HG02981 (cell line): ENCODE results near the gene CYTH3.
"Not testable (repeated sequence)": the region's sequence is repeated elsewhere in the genome, so short reads cannot be mapped to it uniquely, and the experiment has no call there.

ENCODE experiments used
- ATAC-seq: cut with Tn5 transposase; IDR thresholded peaks from one replicate; pipeline ENCODE4 v1.9.1; 2021; ENCODE audit warnings: mild to moderate bottlenecking, moderate library complexity; ENCODE audit not compliant: unreplicated experiment

CYTH3 gene

GRCh38 chr7:6283391-6284054 is 11.1 kb upstream of the CYTH3 start:
- ATAC-seq: not testable (repeated sequence)

DNA sequence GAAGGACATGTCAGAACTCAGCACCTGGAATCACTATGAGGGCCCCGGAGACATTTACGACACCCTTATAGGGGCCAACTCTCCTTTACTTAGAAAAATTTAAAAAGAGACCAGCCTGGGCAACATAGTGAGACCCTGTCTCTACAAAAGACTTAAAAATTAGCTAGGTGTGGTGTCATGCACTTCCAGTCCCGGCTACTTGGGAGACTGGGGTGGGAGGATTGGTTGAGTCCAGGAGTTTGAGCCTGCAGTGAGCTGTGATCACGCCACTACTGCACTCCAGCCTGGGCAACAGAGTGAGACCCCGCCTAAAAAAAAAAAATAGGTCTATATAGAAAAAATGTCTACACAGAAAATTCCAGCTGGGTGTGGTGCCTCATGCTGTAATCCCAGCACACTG is 7.5 kb upstream of the CYTH3 start:
- ATAC-seq: no peak

DNA sequence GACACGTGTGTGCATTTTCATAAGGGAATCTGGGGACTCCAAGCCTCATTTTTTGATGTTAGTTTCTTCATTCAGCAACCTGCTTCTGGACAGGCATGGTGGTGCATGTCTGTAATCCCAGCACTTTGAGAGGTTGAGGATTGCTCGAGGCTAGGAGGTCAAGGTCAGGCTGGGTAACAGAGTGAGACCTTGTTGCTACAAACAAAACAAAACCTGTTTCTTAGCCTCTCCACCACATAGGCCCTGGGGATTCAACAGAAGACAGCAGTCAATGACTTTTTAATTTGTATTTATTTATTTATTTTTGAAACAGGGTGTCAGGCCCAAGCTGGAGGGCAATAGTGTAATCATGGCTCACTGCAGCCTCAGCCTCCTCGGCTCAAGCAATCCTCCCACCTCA is 6.9 kb upstream of the CYTH3 start:
- ATAC-seq: no peak

GRCh38 chr7:6278749-6279310 is 6.4 kb upstream of the CYTH3 start:
- no peak for ATAC-seq

DNA sequence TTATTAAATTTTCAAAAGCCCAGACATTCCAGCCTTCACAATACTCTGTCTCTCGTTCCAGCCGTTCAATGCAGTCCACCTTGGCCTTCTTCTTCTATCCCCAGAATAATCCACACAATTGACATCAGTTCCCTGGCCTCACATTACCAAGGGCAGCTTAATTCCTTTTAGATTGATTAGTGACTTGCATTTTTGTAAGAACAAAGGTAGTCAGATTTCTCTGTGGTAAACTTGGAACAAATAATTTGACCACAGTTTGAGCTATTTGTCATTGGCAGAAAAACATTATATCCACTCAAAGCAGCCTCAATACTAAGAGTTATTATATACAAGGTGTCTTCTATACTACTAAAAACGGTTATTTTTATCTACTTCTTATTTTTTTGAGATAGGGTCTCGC is 5.1 kb upstream of the CYTH3 start:
- ATAC-seq: no peak

DNA sequence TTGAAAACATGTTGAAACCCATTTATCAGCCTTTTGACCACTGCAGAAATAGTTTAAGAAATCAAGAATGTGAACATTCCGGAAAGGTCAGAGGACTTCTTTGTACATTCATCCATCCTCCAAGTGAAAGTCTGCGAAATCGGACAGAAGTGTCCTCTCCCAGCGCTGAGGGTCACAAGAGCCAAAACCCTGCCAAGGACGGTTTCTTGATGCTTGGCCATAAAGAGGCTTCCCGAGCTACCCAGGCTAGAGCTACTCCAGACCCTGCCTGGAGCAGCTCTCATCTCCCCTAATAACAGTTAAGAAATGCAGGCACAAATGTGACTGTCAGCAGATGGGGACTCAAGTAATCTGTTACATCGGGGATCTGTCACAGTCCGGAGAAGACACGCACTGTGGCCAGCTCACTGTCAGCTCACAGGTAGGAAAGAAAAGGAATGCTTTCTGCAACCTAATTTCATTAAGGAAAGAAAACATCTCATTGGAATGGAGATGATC is 4.5 kb upstream of the CYTH3 start:
- no peak for ATAC-seq

- ATAC-seq: no peak
Observed at GRCh38 chr7:6274743-6275142, 2.3 kb upstream of the CYTH3 start.

GRCh38 chr7:6273917-6274630 is 1.6 kb upstream of the CYTH3 start:
- ATAC-seq: no peak

GRCh38 chr7:6273380-6273837 is 985 bp upstream of the CYTH3 start:
- ATAC-seq: no peak

- ATAC-seq: no peak
Observed at GRCh38 chr7:6271694-6272440, 557 bp downstream of the CYTH3 start.

DNA sequence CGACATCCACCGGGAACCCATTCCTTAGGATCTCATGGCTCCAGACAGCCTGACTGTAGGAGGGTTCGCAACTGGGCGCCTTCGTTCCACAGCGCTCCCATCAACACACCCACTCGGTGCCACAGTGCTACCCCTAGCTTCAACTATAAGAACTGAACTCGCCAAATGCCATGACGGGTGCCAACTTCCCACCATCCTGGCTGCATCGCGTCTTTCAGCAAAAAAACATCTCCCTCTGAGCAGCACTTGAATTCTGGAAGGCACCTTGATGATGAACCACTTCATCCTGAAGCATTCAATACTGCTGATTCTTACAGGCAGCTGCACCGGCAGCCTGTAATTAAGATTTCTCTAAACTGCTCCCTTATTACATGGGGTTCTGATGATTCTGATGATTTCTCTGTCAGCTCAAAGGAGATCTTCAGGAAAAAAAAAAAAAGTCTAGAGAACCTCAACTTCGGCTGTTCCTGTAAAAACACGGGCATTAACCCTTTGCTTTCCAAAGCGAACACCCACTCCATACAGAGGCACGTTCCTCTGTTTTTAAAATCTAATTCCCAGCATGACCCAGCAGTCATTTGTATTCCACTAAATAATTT is 1.3 kb downstream of the CYTH3 start:
- ATAC-seq: no peak

GRCh38 chr7:6269527-6269926 is 2.9 kb downstream of the CYTH3 start:
- no peak for ATAC-seq

GRCh38 chr7:6268907-6269306 is 3.5 kb downstream of the CYTH3 start:
- ATAC-seq: no peak

GRCh38 chr7:6268023-6268900 is 4.2 kb downstream of the CYTH3 start:
- ATAC-seq: no peak

DNA sequence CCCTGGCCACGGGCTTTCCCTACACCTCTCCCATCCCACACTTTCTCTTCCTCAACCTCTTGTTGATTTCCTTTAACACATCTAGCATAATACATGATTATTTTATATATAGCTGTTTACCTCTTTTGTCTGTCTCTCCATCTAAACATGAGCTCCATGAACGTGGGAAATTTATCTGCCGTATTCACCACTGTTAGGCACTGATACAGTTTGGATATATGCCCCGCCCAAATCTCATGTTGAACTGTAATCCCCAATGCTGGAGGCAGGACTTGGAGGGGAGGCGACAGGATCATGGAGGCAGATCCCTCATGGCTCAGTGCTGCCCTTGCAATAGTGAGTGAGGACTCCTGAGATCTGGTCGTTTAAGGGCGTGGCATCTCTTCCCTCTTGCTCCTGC is 5.7 kb downstream of the CYTH3 start:
- no peak for ATAC-seq

DNA sequence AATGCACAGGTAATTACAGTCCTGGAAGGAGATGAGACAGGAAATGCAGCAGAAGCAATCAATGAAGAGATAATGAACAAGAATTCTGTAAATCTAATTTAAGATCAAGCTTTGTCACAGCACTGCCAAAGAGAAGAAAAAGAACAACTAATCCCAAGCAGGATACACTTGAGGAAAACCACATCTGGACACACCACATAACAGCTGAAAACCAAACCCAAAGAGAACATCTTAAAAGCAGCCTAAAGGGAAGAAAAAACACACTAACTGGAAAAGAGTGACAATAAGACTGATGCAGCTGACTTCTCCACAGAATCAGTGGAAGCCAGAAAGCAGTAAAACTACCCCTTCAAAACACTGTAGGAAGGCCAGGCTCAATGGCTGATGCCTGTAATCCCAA is 10.2 kb downstream of the CYTH3 start:
- ATAC-seq: no peak

DNA sequence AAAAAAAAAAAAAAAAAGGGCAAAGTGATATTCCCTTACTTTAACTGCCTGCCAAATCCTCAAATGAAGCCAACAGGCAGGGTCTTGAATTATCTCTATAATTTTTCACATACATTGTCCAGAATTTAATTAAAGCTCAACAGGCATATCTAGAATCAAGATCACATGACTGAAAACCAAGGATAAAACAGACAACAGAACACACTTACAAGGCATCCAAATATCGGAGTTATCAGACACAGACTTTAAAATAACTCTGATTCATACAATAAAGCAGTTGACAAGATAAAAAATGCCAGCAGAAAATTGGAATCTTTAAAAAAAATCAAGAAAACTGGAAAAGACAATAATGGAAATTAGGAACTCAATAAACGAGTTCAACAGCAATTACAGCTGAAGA is 10.7 kb downstream of the CYTH3 start:
- no peak for ATAC-seq

DNA sequence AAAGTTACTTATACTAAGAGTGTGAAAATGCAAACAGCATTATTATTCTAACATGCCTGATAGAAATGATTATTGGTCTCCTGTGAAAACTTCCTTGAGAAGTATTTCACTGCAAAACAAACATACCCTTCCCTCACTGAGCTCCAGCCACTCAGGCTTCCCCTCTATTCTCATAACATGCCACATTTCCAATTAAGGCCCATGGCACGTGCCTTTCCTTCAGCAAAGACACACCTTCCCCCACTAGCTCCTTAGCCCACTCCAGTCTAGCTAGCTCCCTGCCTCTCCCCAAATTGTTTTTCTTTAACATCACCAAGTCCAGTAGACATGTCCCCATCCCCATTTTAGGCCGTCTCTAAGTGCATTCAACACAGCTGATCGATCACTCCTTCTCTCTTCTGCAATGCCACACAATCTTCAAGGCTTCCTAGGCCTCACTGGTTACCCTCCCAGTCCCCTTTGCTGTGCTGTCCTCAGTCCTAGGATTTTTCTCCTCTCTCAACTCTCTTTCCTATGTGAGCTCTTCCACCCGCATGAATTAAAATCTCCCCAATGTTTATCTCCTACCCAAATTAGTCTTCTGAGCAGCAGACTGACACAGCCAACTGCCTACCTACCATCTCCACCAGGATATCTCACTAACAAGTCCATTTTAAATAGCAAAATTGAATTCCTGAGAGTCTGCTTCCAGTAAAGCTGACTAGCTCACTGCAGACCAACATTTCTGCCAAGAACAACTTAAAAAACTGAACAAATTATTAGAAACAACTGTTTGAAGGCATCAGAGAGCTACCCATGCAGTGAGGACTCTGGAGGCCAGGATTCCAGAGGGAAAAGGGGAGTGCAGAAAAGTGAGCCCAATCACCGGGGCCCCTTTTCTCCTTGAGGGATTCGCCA is 11.9 kb downstream of the CYTH3 start:
- ATAC-seq: no peak

DNA sequence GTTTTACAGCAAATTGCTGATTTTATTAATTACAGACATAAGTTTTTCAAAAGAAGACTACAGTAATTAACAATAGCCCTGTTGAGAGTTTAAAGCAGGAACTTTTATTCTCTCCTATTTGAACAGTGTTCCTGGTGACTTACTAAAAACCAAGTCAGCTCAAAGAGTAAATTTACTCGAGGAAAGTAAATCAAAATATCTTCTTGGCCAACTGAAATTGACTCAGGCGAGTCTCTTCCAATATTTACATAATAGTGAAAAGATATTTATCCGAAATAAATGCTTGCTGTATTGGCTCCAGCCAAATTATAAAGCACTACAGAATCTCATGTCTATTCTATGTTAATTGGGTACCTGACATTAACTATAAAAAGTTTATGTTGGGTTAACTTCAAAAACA is 13.2 kb downstream of the CYTH3 start:
- no peak for ATAC-seq
